Measurements from ENCODE around the gene PTPN22.

PTPN22 gene

GRCh38 chr1:113793878-113794834, 77.4 kb downstream of the PTPN22 start:
- no peak for DNase-seq

- no peak for DNase-seq
Measured at GRCh38 chr1:113792986-113793385, 78.5 kb downstream of the PTPN22 start.

GRCh38 chr1:113792471-113792870, 79.0 kb downstream of the PTPN22 start:
- peak in 2 of 5 experiments; percentile 18 to 40 for DNase-seq

GRCh38 chr1:113788802-113789201, 82.7 kb downstream of the PTPN22 start:
- DNase-seq, result no peak

- no peak for DNase-seq
Measured at GRCh38 chr1:113787663-113788062, 83.8 kb downstream of the PTPN22 start.

GRCh38 chr1:113786069-113786468, 85.4 kb downstream of the PTPN22 start:
- DNase-seq, result no peak

- DNase-seq, result peak in 1 of 5 experiments; percentile 88
Measured at GRCh38 chr1:113784104-113784779, 87.3 kb downstream of the PTPN22 start.

GRCh38 chr1:113783254-113784103, 88.0 kb downstream of the PTPN22 start:
- DNase-seq, result peak in 3 of 5 experiments; percentile 34 to 92 (median 67)

- no peak for DNase-seq
Measured at GRCh38 chr1:113782406-113782805, 89.1 kb downstream of the PTPN22 start.

GRCh38 chr1:113780374-113781146, 91.0 kb downstream of the PTPN22 start:
- peak in 1 of 5 experiments; percentile 68 for DNase-seq

GRCh38 chr1:113779542-113779941, 92.0 kb downstream of the PTPN22 start:
- no peak for DNase-seq

- DNase-seq, result no peak
Measured at GRCh38 chr1:113777561-113777960, 94.0 kb downstream of the PTPN22 start.

GRCh38 chr1:113770031-113770430, 101.5 kb downstream of the PTPN22 start:
- no peak for DNase-seq

GRCh38 chr1:113769601-113769970, 101.9 kb downstream of the PTPN22 start:
- no peak for DNase-seq

- no peak for DNase-seq
Measured at GRCh38 chr1:113768916-113769600, 102.5 kb downstream of the PTPN22 start.

- no peak for DNase-seq
Measured at GRCh38 chr1:113765306-113766230, 105.9 kb downstream of the PTPN22 start.

All from T-helper 2 cell (primary cell).